ENCODE measurements around the gene MCMBP.

- TF ChIP-seq EZH2phosphoT487 (IDR thresholded peaks at IDR 0.05; ENCODE audit: insufficient read depth, low read depth), result no peak
- TF ChIP-seq EZH2 (IDR thresholded peaks at IDR 0.05; ENCODE audit: insufficient read depth, poor library complexity, severe bottlenecking), result no peak
Observed at GRCh38 chr10:119865699-119866240, 6.9 kb downstream of the MCMBP start.
